Stimulated activated CD8-positive, alpha-beta memory T cell treated with anti-CD3 and anti-CD28 coated beads, Interleukin-4, amount 100 ng/mL, for 48 hours (primary cell): ENCODE results near the gene PCDHA11.
"Not testable (repeated sequence)": the region's sequence is repeated elsewhere in the genome, so short reads cannot be mapped to it uniquely, and the experiment has no call there.

Source experiments
- DNase-seq: peaks from one replicate; pipeline ENCODE4 v3.0.0-alpha.2; 2020

Gene PCDHA11

GRCh38 chr5:140855772-140856674 lies 12.7 kb upstream of the PCDHA11 start, which contains the start of gene PCDHA10:
Gene PCDHA10, plus strand, starts transcription at chr5:140855897. Its CDS starts 152 bp downstream, at chr5:140856049.
- DNase-seq, result no peak

DNA sequence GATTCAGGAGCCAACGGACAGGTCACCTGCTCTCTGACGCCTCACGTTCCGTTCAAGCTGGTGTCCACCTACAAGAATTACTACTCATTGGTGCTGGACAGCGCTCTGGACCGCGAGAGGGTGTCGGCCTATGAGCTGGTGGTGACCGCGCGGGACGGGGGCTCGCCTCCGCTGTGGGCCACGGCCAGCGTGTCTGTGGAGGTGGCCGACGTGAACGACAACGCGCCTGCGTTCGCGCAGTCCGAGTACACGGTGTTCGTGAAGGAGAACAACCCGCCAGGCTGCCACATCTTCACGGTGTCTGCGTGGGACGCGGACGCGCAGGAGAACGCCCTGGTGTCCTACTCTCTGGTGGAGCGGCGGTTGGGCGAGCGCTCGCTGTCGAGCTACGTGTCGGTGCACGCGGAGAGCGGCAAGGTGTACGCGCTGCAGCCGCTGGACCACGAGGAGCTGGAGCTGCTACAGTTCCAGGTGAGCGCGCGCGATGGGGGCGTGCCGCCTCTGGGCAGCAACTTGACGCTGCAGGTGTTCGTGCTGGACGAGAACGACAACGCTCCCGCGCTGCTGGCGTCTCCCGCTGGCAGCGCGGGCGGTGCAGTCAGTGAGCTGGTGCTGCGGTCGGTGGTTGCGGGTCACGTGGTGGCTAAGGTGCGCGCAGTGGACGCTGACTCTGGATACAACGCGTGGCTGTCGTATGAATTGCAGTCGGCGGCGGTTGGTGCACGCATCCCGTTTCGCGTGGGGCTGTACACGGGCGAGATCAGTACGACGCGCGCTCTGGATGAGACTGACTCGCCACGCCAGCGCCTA lies 11.4 kb upstream of the PCDHA11 start:
- no peak for DNase-seq

- DNase-seq, result no peak
Measured at GRCh38 chr5:140857987-140858240, 10.8 kb upstream of the PCDHA11 start.

DNA sequence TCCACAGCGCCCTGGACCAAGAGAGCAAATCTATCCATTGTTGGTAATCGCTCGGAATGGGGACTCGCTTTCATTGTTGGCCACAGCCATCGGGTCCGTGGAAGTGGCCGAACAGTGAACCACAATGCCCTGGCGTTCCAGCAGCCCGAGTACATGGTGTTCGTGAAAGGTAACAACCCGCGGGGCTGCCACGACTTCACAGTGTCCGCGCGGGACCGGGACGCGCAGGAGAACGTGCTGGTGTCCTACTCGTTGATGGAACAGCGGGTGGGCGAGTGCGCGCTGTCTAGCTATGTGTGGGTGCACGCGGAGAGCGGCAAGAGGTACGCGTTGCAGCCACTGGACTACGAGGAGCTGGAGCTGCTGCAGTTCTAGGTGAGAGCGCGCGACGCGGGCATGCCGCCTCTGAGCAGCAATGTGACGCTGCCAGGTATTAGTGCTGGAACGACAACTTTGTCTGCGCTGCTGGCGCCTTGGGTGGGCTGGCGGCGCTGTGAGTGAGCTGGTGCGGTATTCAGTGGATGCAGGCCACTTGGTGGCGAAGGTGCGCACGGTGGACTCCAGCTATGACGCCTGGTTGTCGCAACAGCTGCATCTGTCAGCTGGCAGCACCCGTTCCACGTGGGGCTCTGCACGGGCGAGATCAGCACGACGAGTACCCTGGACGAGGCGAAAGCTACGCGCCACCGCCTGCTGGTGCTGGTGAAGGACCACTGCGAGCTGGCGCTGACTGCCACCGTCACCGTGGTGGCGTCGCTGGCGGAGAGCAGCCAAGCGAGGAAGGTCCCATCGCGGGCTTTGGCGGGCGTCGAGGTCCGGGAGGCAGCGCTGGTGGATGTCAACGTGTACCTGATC lies 6.1 kb upstream of the PCDHA11 start:
- DNase-seq, result no peak

DNA sequence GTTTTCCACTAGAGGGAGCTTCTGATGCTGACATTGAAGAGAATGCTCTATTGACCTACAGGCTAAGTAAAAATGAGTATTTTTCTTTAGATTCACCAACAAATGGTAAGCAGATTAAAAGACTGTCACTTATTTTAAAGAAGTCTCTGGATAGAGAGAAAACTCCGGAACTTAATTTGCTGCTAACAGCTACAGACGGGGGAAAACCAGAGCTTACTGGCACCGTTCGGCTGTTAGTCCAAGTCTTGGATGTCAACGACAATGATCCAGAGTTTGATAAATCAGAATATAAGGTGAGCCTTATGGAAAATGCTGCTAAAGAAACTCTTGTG lies 764 bp downstream of the PCDHA11 start:
- no peak for DNase-seq

DNA sequence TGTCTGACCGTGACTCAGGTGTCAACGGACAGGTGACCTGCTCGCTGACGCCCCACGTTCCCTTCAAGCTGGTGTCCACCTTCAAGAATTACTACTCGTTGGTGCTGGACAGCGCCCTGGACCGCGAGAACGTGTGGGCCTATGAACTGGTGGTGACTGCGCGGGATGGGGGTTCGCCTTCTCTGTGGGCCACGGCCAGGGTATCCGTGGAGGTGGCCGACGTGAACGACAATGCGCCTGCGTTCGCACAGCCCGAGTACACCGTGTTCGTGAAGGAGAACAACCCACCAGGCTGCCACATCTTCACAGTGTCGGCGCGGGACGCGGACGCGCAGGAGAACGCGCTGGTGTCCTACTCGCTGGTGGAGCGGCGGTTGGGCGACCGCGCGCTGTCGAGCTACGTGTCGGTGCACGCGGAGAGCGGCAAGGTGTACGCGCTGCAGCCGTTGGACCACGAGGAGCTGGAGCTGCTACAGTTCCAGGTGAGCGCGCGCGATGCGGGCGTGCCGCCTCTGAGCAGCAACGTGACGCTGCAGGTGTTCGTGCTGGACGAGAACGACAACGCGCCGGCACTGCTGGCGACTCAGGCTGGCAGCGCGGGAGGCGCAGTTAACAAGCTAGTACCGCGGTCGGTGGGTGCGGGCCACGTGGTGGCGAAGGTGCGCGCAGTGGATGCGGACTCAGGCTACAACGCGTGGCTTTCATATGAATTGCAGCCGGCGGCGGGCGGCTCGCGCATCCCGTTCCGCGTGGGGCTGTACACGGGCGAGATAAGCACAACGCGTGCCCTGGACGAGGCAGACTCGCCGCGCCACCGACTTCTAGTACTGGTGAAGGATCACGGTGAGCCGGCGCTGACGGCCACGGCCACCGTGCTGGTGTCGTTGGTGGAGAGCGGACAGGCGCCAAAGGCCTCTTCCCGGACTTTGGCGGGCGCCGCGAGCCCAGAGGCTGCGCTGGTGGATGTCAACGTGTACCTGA lies 1.8 kb downstream of the PCDHA11 start:
- DNase-seq, result no peak

- DNase-seq, result no peak
Measured at GRCh38 chr5:140875085-140876065, 6.6 kb downstream of the PCDHA11 start, which contains the start of gene PCDHA12. Gene PCDHA12, plus strand, starts transcription at chr5:140875308. Its CDS starts 165 bp downstream, at chr5:140875473.

- DNase-seq, result not testable (repeated sequence)
Measured at GRCh38 chr5:140876541-140877261, 7.9 kb downstream of the PCDHA11 start.

- no peak for DNase-seq
Measured at GRCh38 chr5:140877262-140877581, 8.5 kb downstream of the PCDHA11 start.

GRCh38 chr5:140881889-140882590 lies 13.3 kb downstream of the PCDHA11 start, which contains the start of gene PCDHA13:
Gene PCDHA13, plus strand, starts transcription at chr5:140882124. Its CDS starts 145 bp downstream, at chr5:140882269.
- DNase-seq, result no peak

- no peak for DNase-seq
Measured at GRCh38 chr5:140882591-140882899, 13.8 kb downstream of the PCDHA11 start.

DNA sequence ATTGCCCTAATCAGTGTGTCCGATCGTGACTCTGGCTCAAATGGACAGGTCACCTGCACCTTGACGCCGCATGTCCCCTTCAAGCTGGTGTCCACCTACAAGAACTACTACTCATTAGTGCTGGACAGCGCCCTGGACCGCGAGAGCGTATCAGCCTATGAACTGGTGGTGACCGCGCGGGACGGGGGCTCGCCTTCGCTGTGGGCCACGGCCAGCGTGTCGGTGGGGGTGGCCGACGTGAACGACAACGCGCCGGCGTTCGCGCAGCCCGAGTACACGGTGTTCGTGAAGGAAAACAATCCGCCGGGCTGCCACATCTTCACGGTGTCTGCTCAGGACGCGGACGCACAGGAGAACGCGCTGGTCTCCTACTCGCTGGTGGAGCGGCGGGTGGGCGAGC lies 14.6 kb downstream of the PCDHA11 start:
- no peak for DNase-seq

DNA sequence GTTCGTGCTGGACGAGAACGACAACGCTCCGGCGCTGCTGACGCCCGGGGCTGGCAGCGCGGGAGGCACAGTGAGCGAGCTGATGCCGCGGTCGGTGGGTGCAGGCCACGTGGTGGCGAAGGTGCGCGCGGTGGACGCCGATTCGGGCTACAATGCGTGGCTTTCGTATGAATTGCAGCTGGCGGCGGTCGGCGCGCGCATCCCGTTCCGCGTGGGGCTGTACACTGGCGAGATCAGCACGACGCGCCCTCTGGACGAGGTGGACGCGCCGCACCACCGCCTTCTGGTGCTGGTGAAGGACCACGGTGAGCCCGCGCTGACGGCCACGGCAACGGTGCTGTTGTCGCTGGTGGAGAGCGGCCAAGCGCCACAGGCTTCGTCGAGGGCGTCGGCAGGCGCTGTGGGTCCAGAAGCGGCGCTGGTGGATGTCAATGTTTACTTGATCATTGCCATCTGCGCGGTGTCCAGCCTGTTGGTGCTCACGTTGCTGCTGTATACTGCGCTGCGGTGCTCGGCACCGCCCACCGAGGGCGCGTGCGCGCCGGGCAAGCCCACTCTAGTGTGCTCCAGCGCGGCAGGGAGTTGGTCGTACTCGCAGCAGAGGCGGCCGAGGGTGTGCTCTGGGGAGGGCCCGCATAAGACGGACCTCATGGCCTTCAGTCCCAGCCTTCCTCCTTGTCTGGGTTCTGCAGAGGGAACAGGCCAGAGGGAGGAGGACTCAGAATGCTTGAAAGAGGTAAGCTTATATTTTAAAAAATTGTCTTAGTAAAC lies 15.4 kb downstream of the PCDHA11 start:
- no peak for DNase-seq

- DNase-seq, result no peak
Measured at GRCh38 chr5:140916325-140916724, 47.6 kb downstream of the PCDHA11 start.
